Measurements from ENCODE around the gene CFI.

- TF ChIP-seq CTCF (IDR thresholded peaks at IDR 0.05) (no peak), EZH2 (IDR thresholded peaks at IDR 0.05) (no peak)
Measured at GRCh38 chr4:109764376-109764775, 37.4 kb downstream of the CFI start.

Data from neural progenitor cell (in vitro differentiated cells).